Neural progenitor cell (in vitro differentiated cells): ENCODE results near the gene ABHD17B. TPM values are rescaled to one million over a fixed set of nuclear protein-coding genes. Genes with fewer than 3 reads are reported as not detected.

Experiments used
- DNase-seq: peaks from one replicate; pipeline ENCODE4 v3.0.0-alpha.2; 2016; ENCODE audit warnings: low spot score
- H2AFZ ChIP-seq: fragments of 200-600 bp; sonication (generic); replicated peaks from 2 replicates; pipeline ENCODE4 v1.6.1; 2016; ENCODE audit warnings: antibody characterized with exemption
- H3F3A ChIP-seq: fragments of 200-600 bp; sonication (generic); 2 replicates; pipeline ENCODE4 v1.6.1; 2016; ENCODE audit warnings: antibody characterized with exemption, low read depth
- H3K27ac ChIP-seq: fragments of 200-600 bp; sonication (generic); 2 replicates; pipeline ENCODE4 v1.5.1; 2016; ENCODE audit warnings: mild to moderate bottlenecking
- H3K27me3 ChIP-seq: fragments of 200-600 bp; sonication (generic); 2 replicates; pipeline ENCODE4 v1.6.1; 2016; ENCODE audit warnings: mild to moderate bottlenecking, moderate library complexity
- H3K36me3 ChIP-seq: fragments of 200-600 bp; sonication (generic); 2 replicates; pipeline ENCODE4 v1.5.1; 2016
- H3K4me1 ChIP-seq: fragments of 200-600 bp; sonication (generic); 2 replicates; pipeline ENCODE4 v1.6.1; 2016; ENCODE audit warnings: mixed run types
- H3K4me2 ChIP-seq: fragments of 200-600 bp; sonication (generic); 2 replicates; pipeline ENCODE4 v1.6.1; 2016
- H3K4me3 ChIP-seq: fragments of 200-600 bp; sonication (generic); 2 replicates; pipeline ENCODE4 v1.5.1; 2016
- H3K79me2 ChIP-seq: fragments of 200-600 bp; sonication (generic); 2 replicates; pipeline ENCODE4 v1.6.1; 2016; ENCODE audit warnings: low read depth
- H3K9ac ChIP-seq: fragments of 200-600 bp; sonication (generic); 2 replicates; pipeline ENCODE4 v1.6.1; 2016
- H3K9me3 ChIP-seq: fragments of 200-600 bp; sonication (generic); 2 replicates; pipeline ENCODE4 v1.5.1; 2016; ENCODE audit warnings: low read depth
- H4K20me1 ChIP-seq: fragments of 200-600 bp; sonication (generic); 2 replicates; pipeline ENCODE4 v1.6.1; 2016; ENCODE audit warnings: low read depth
- H3K27ac Mint-ChIP-seq: 3 replicates; pipeline ENCODE4 v1.8.0; 2021; ENCODE audit warnings: mixed read lengths
- H3K27me3 Mint-ChIP-seq: 2 replicates; pipeline ENCODE4 v1.8.0; 2022; ENCODE audit warnings: low read depth, mild to moderate bottlenecking, inconsistent platforms, moderate library complexity, mixed read lengths; ENCODE audit not compliant: insufficient read depth
- H3K36me3 Mint-ChIP-seq: 3 replicates; pipeline ENCODE4 v1.8.0; 2021; ENCODE audit warnings: mixed read lengths
- H3K4me1 Mint-ChIP-seq: 3 replicates; pipeline ENCODE4 v1.8.0; 2021; ENCODE audit warnings: mixed read lengths
- H3K4me3 Mint-ChIP-seq: 3 replicates; pipeline ENCODE4 v1.8.0; 2021; ENCODE audit warnings: mild to moderate bottlenecking, moderate library complexity, mixed read lengths
- H3K9me3 Mint-ChIP-seq: 3 replicates; pipeline ENCODE4 v1.8.0; 2020; ENCODE audit warnings: mixed read lengths
- EZH2 ChIP-seq: fragments of 200-600 bp; sonication (generic); IDR thresholded peaks from 2 replicates; pipeline ENCODE4 v1.6.1; 2017; ENCODE audit warnings: antibody characterized with exemption, mild to moderate bottlenecking, moderate library complexity
- EZH2phosphoT487 ChIP-seq: fragments of 200-600 bp; sonication (generic); IDR thresholded peaks from 2 replicates; pipeline ENCODE4 v1.6.1; 2017; ENCODE audit warnings: antibody characterized with exemption
- total RNA-seq: library from RNA; depleted of rRNA; stranded (reverse); fragments of >200 nt; gene quantifications from 2 replicates; pipeline ENCODE4 v1.2.3, GENCODE V29; 2015; ENCODE audit warnings: low replicate concordance
- TF ChIP-seq, protein P1 (sequence below): fragments of 200-600 bp; sonication (generic); IDR thresholded peaks from 2 replicates; pipeline ENCODE4 v1.5.1; 2017; ENCODE audit warnings: antibody characterized with exemption, mild to moderate bottlenecking

Gene ABHD17B
- total RNA-seq, 1 donor from 2014 or later, result 96.6 TPM

DNA sequence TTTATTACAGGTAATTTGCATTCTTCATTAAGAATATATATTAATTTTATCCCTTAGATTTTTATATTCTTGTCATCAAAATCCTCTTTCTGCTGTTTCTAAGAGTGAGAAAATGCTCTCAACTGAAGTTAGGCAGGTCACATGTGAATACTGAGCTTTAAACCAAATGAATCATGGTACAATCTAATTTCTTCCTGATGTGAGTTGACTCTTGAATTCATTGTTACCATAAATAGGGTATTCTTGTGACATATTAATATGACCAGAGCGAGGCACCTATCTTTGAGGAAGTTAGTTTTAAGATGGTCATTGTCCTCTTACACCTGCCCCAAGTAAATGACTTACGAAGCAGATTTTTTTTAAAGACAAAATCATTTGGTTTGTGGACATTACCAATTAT, 17.8 kb upstream of the ABHD17B start:
- H3K27ac ChIP-seq, result no peak overlapping the region
- H3K27me3 ChIP-seq, result no peaks in the 10 kb centered on the region
- Mint-ChIP-seq H3K4me1 (no peaks in the 10 kb centered on the region), H3K9me3 (no peaks in the 10 kb centered on the region), H3K36me3 (no peaks in the 10 kb centered on the region), H3K4me3 (no peak overlapping the region), H3K27me3 (no peaks in the 10 kb centered on the region), H3K27ac (no peak overlapping the region)
- H3K4me2 ChIP-seq, result no peak overlapping the region
- no peak overlapping the region for H3K9ac ChIP-seq
- no peaks in the 10 kb centered on the region for H3F3A ChIP-seq
- no peak for DNase-seq
- H3K4me1 ChIP-seq, result peaks cover 13% of the 10 kb centered on the region
- peaks cover 4% of the 10 kb centered on the region for H4K20me1 ChIP-seq
- no peaks in the 10 kb centered on the region for H3K36me3 ChIP-seq
- no peak overlapping the region for H2AFZ ChIP-seq
- H3K9me3 ChIP-seq, result no peaks in the 10 kb centered on the region
- no peak overlapping the region for H3K4me3 ChIP-seq
- TF ChIP-seq EZH2phosphoT487 (no peak), EZH2 (no peak)
- H3K79me2 ChIP-seq, result peaks cover 61% of the 10 kb centered on the region

DNA sequence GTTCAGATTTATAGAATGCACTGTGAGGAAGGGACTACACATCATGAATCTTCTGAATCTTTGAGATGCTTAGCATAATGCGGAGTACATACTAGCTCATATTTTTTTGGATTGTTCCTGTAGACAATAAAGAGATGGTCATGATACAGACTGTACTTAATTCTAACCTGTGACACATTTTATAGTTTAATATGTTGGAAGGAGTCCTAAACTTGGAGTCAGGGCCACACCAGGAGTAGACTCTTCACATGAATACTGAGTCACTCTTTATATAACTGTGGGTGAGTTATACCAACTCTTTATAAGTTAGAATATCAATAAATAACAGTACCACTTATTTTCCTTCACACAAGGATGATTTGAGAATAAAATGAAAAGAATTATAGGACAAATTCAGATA, 17.4 kb upstream of the ABHD17B start:
- TF ChIP-seq EZH2 (no peak), EZH2phosphoT487 (no peak)
- TF ChIP-seq, protein P1, sequence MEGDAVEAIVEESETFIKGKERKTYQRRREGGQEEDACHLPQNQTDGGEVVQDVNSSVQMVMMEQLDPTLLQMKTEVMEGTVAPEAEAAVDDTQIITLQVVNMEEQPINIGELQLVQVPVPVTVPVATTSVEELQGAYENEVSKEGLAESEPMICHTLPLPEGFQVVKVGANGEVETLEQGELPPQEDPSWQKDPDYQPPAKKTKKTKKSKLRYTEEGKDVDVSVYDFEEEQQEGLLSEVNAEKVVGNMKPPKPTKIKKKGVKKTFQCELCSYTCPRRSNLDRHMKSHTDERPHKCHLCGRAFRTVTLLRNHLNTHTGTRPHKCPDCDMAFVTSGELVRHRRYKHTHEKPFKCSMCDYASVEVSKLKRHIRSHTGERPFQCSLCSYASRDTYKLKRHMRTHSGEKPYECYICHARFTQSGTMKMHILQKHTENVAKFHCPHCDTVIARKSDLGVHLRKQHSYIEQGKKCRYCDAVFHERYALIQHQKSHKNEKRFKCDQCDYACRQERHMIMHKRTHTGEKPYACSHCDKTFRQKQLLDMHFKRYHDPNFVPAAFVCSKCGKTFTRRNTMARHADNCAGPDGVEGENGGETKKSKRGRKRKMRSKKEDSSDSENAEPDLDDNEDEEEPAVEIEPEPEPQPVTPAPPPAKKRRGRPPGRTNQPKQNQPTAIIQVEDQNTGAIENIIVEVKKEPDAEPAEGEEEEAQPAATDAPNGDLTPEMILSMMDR, result no peak
- H3K4me1 ChIP-seq, result peaks cover 13% of the 10 kb centered on the region

DNA sequence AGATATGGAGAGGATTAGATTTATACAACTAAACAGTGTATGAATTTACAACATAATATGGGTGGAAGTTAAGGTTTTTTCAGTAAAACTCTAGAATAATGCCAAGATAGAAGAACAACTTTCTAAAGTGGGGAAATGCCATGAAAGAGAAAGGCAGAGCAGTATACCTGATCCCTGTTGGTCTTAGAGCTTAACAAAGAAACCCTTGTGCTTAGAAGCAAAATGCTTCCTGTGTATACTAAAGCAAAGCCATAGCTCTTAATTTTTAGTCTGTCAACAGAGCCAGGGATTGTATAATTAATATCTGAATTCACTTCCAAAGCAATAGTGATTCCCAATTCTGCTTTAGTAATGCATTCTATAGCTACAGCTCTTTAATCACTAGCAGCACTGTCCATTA, 14.8 kb upstream of the ABHD17B start:
- no peak overlapping the region for H3K4me3 Mint-ChIP-seq
- TF ChIP-seq, protein P1, result no peak
- TF ChIP-seq EZH2 (no peak), EZH2phosphoT487 (no peak)
- peaks cover 3% of the 10 kb centered on the region for H3K27me3 Mint-ChIP-seq
- no peaks in the 10 kb centered on the region for H3K4me1 Mint-ChIP-seq
- H3K4me2 ChIP-seq, result no peak overlapping the region
- no peaks in the 10 kb centered on the region for H3K27me3 ChIP-seq
- peaks cover 86% of the 10 kb centered on the region for H3K79me2 ChIP-seq
- H3K36me3 Mint-ChIP-seq, result peaks cover 7% of the 10 kb centered on the region
- H2AFZ ChIP-seq, result no peak overlapping the region
- H3K4me3 ChIP-seq, result no peak overlapping the region
- no peak for DNase-seq
- H3K4me1 ChIP-seq, result peaks cover 16% of the 10 kb centered on the region
- H3K9me3 Mint-ChIP-seq, result no peaks in the 10 kb centered on the region
- H3K9ac ChIP-seq, result no peak overlapping the region
- H3F3A ChIP-seq, result peaks cover 5% of the 10 kb centered on the region
- no peaks in the 10 kb centered on the region for H3K36me3 ChIP-seq
- H3K9me3 ChIP-seq, result no peaks in the 10 kb centered on the region
- H3K27ac ChIP-seq, result no peak overlapping the region
- H3K27ac Mint-ChIP-seq, result no peak overlapping the region
- peaks cover 4% of the 10 kb centered on the region for H4K20me1 ChIP-seq

More for the DNA sequence above, 17.4 kb upstream of the ABHD17B start:
- peaks cover 2% of the 10 kb centered on the region for H3K36me3 Mint-ChIP-seq
- Histone ChIP-seq H3K27me3 (no peaks in the 10 kb centered on the region), H3K4me2 (no peak overlapping the region), H2AFZ (no peak overlapping the region), H3K4me3 (no peak overlapping the region), H3K27ac (no peak overlapping the region), H4K20me1 (peaks cover 4% of the 10 kb centered on the region), H3F3A (no peaks in the 10 kb centered on the region), H3K36me3 (no peaks in the 10 kb centered on the region), H3K79me2 (peaks cover 65% of the 10 kb centered on the region), H3K9ac (no peak overlapping the region), H3K9me3 (no peaks in the 10 kb centered on the region)
- H3K27ac Mint-ChIP-seq, result no peak overlapping the region
- H3K27me3 Mint-ChIP-seq, result no peaks in the 10 kb centered on the region
- H3K4me1 Mint-ChIP-seq, result no peaks in the 10 kb centered on the region
- no peak overlapping the region for H3K4me3 Mint-ChIP-seq
- H3K9me3 Mint-ChIP-seq, result no peaks in the 10 kb centered on the region
- no peak for DNase-seq

DNA sequence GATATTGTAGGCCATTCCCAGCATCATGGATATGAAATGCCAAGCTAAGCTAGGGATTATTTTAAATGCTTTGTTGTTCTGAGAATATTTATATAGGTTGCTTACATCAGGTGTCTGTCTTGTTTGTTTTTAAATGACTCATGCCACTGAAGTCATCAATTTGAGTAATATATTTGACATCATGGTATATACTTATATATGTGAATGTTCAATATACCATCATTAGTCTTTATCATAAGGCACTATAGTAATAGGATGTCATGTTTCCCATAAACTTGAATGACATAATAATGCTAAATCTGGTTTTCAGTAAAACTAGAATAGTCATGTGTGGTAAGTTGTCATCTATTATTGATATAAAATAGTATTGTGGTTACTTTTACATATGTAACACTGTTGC, 13.6 kb upstream of the ABHD17B start:
- Mint-ChIP-seq H3K4me1 (no peaks in the 10 kb centered on the region), H3K27ac (no peak overlapping the region), H3K4me3 (no peak overlapping the region), H3K36me3 (peaks cover 7% of the 10 kb centered on the region), H3K27me3 (peaks cover 3% of the 10 kb centered on the region), H3K9me3 (no peaks in the 10 kb centered on the region)
- peaks cover 25% of the 10 kb centered on the region for H3K4me1 ChIP-seq
- no peak overlapping the region for H3K4me2 ChIP-seq
- no peak overlapping the region for H3K4me3 ChIP-seq
- no peak overlapping the region for H2AFZ ChIP-seq
- H3K27me3 ChIP-seq, result no peaks in the 10 kb centered on the region
- TF ChIP-seq, protein P1, result no peak
- no peak for TF ChIP-seq EZH2phosphoT487
- TF ChIP-seq EZH2, result no peak
- H3K36me3 ChIP-seq, result no peaks in the 10 kb centered on the region
- no peak overlapping the region for H3K9ac ChIP-seq
- peaks cover 5% of the 10 kb centered on the region for H3F3A ChIP-seq
- peaks cover 86% of the 10 kb centered on the region for H3K79me2 ChIP-seq
- H4K20me1 ChIP-seq, result peaks cover 4% of the 10 kb centered on the region
- no peak overlapping the region for H3K27ac ChIP-seq
- H3K9me3 ChIP-seq, result no peaks in the 10 kb centered on the region
- no peak for DNase-seq
